GM21423 (cell line): ENCODE results near the gene TRDMT1.
"Not testable (repeated sequence)": the region's sequence is repeated elsewhere in the genome, so short reads cannot be mapped to it uniquely, and the experiment has no call there.

ENCODE experiments used
- ATAC-seq: cut with Tn5 transposase; IDR thresholded peaks from one replicate; pipeline ENCODE4 v1.9.1; 2021; ENCODE audit warnings: mild to moderate bottlenecking, moderate library complexity; ENCODE audit not compliant: unreplicated experiment

TRDMT1 gene

DNA sequence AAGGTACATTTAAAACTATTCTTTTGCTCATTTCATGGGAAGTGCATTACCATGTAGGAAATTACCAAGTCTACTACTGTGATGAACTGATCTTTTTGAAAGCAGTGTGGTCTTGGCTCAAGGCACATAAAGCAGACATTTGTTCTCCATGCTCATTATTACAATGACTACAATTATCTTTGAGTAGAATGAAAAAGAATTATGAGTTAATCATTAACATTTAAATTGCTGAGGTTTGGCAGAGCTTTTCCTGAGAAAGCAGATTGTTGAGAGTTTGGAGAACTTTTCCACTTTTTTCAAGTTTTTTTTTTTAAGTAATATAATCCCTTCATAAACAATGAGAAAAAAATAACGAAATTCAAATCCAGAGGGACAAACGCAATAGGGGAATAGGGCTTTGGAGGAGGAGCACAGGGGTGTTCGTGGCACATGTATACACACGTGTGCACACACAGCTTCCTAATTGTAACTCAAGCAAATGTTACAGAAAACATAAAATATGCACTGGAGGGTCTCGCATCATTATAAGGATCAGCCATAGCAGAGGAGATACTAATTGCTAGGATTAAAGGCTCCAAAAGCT is 62.9 kb downstream of the TRDMT1 start:
- no peak for ATAC-seq

DNA sequence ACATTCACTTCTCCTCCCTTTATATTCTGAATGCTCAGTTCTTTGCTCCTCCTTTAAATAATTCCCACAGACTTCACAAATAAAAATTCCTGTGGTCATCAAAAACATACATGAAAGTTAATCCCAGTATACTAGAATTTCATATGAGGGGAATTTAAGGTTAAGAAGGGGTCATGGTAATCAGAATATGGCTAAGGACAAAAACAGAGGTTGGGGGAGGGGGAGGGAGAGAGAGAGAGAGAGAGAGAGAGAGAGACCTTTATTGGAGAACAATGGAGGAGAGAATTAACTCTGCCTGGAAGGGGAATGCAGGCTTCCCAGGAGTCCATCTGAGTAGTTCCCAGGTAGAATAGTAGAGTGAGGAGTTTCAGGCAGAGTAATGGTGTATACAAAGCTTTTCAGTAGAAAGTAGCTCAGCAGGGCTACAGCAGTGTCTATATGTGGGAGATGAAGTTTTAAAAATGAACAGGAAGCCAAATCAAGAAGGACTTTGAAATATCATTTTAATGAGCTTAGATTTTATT is 66.7 kb downstream of the TRDMT1 start:
- ATAC-seq: no peak

DNA sequence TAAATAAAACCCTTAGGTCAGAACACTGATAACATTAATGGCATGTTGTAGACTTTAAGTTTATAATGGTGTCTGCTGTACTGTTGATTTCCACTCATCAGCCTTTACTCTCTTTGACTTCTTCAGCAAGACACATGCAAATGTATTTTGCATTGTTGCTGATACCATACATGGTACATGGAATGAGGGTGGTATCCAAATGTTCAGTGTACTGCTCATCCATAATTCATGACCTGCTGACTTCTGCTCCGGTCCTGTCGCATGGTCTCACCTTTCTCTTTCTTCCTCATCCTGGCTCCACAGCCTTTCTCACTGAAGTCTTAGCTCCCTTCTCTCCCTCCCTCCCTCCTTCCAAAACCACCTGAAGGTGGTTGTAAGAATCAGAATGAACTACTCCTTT is 67.2 kb downstream of the TRDMT1 start:
- no peak for ATAC-seq

DNA sequence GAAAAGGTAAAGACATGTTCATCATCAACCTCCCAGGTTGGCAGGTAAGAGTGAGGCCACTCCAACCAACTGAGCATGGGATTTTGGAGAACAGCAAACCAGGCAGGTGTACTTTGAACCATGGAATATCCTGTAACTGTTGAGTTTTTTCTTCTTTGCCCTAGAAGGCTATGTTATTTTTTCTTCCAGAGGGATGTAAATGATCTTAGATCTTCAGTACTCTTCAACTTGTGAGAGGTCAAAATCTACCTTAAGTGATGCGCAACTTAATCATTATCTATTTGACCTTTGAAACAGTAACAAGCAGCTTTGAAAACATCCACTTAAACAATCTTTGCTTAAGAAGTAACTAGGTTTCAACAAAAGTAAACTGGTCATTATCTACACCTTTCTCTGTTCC is 71.7 kb downstream of the TRDMT1 start, which contains the start of gene CUBN:
Gene CUBN (minus strand): TSS at position 71 of the 400 bp plus-strand sequence. CDS start 46 bp downstream, at position 25.
- no peak for ATAC-seq

DNA sequence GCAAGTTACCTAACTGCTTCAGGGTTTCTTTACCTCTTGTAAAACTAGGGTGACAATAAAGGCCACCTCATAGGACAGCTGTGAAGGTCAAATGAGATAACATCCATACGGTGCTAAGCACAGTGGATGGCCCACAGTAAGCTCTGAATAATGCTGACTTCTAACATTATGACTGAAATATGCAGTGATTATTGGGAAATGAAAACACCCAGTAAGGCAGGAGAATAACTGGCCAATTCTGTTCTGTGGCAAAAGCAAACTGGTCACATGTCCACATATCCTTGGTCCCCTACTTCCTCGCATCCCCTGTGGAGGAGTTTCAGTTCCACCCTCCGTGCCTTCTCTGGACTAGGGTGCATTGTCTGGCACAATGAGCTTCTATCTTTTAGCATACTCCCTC is 73.2 kb downstream of the TRDMT1 start:
- ATAC-seq: no peak

DNA sequence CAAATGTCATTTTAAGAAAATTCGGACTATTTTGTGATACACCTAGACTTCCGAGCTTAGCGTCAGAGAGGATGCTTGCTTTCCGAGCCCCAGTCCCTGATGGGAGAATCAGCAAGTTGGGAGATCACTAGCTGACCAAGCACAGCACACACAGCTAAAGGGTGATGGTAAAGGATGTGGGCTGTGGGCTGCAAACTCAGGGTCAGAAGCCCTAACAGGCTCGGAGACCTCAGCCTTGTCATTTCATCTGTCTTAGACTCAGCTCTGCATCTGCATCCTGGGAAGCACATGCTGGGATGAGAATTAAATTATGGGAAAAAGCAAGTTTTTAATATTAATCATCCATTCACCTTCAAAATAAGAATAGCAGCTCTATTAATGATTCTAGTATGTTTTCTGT is 75.1 kb downstream of the TRDMT1 start:
- ATAC-seq: no peak

DNA sequence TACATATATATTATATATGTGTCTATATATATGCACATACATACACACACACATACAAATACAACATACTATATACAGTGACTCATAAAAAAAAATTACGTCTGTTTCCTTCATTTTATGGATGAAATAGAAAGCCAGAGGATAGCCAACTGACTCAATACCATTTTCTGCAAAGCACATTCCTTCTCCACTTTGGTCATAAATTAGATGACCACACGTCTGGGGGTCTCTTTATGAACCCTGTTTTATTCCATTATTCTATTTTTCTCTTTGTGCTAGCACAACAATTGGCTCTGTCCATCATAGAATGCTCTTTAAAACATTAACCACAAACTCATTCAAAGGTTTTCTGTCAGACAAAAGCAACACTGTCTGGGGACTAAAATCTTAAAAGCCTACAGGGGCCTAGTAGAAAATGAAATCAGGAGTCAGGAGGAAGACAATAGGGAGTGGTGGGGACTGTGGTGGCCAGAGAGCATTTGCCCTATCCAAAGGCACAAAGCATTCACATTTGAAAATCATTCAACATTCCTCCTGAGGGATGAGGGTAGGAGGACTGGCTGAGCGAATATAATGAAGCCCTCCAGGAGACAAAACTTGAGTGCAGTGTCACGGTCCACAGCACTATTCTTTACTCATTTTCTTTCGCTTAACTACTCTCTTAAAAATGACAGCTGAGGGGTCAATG is 76.1 kb downstream of the TRDMT1 start:
- ATAC-seq: no peak

DNA sequence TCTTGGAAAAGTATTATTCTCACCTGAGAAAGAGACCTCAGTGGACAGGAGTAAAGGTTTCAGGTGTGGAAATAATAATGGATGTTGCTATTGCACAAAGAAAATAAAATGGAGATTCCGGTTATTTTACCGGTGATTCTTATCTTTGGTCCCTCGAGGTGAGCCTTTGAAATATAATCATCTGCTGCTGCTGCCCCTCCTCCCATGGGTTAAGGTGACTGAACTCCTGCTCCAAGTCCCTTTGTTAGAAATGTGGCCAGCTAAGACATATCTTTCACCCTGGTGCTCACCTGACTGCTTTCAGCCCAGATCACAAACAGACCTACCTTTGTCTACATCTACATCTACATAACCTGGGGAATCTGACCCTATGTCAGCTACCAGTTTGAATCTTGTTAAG is 77.5 kb downstream of the TRDMT1 start:
- no peak for ATAC-seq

DNA sequence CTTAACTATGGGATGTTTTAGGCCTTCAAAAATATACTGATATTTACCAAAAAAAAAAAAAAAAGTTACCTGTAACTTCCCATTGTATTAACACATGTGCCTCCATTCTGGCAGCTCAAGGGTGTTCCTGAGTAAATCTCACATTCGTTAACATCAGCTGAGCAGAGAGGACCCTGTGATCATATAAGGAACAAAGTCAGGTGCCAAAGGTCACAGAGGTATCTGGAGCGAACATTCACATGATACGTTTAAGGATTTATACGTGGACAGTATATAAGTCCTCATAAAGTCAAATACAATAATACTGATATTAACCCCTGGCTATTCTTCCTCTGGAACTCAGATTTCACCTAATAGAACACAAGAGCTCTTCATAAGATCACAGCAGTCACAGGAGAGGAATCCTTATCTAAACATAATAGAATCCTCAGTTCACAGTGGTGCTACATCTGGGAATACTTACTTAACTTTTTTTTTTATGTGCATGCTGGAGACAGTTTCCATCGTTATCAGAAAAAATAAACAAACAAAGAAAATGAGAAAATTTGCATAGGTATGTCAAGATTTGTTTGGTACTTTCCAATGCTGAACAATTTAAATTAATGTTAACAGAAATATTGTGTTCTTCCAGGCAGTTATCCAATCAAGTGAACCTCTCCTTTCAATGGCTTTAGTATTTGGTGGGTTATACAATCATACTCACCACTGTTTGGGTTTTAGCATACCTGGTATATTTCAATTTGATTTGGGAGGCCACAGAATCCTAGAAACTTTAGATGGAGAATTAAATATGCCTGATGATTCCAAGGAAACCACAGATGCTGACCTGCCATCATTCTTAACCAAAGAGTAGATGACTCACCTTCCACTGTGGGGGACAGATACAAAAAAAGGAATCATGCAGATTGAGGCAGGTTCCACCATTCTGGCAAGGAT is 78.5 kb downstream of the TRDMT1 start:
- ATAC-seq: no peak

DNA sequence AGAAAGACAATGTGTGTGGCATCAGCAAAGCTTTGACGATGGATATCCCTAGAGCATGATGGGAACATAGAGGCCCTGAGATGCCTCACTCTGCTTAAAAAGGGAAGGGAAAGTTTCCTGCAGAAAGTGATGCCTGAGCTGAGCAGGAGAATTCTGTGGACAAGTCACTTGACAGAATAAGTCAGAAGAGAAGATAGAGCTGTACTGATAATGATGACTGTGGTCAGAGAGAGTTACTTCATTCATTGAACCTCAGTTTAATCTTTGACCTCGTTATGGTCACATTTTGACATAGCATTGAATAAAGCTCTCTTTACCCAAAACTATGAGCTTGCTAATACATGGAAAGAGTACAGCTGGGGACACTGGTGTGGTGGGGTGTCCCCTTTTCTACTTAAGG is 79.4 kb downstream of the TRDMT1 start:
- no peak for ATAC-seq

DNA sequence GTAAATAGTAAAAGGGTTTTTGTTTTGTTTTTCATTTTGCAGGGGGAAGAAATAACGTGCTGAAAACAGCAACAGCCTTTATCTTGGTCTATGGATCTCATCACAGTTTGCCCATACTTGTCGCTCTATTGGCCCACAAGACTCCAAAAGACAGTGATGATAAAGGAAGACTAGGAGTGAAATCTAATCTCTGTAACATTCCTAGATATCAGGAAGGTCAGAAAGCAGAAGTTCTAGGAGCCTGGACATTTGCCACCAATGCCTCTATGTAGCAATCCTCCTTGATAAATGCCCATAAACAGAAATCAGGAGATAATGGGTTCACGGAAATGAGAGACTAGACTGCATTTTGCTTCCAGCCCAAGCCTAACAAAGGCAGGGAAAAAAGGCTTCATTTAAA is 80.8 kb downstream of the TRDMT1 start:
- no peak for ATAC-seq

DNA sequence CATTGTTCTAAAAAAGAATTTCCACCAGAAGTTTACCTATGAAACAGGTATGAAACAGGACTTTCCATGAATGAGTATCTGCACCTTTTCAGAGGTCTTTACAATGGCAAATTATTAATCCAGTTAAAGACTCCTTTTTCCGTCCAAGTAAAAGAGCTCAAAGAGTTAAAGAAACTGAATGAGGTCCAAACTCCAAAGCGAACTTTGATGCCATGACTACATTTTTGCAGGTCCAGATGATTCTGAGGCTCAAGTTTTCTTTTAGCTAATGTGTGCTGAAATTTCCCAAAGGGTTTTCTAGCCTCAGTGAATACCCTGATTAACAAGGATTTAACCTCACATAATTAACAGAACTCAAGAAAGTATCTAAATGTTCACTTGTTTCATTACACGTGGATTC is 81.6 kb downstream of the TRDMT1 start:
- ATAC-seq: no peak

DNA sequence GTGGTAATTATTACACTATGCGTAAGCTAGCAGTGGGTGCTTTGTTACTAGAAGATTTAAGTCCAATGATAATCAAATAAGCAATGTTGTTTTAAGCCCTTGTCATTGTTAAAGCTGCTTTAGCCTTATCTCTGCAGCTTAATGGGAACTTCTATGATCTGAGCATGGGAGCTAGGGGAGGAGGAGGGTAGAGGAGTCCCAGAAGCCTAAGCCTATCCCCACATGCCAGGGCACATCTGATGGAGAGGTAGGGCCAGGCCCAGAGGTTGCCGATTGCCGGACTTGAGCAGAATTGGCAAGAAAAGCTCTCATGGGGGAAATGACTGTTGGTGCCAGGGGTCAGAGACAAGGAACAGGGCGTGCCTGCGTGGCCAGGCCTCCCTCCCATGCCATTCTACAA is 85.3 kb downstream of the TRDMT1 start:
- no peak for ATAC-seq

DNA sequence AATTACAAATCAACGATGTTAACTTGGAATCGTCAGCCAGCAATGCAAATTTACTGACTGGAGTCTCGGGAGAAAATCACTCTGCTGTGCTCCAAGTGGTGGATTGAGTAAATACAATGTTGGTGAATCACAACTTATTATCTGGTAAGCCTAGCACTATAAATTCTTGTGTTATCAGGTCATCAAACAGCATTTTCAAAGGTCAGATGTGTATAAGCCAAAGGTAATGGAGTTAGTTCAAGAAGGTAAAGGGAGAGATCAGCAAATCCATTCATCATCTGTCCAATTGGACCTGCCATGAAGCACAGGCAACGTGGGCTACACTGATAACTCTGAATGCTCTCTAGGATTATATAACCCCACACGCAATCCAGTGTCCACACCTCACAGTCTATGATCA is 85.8 kb downstream of the TRDMT1 start:
- ATAC-seq: no peak

DNA sequence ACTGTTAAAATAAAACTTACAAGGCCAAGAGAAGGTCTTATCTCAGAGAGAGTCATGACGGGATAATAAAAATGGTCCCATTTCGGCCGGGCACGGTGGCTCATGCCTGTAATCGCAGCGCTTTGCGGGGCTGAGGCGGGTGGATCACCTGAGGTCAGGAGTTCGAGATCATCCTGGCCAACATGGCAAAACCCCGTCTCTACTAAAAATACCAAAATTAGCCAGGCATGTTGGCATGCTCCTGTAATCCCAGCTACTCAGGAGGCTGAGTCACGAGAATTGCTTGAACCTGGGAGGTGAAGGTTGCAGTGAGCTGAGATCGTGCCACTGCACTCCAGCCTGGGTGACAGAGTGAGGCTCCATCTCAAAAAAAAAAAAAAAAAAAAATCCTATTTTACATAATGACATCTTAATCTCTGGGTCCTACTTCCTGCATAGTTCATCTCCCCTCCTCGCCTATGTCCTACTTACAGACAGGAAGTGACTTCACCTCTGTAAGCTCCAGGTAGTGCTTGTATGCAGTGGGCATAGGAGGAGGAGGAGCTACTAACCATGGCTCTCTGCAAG is 86.5 kb downstream of the TRDMT1 start:
- ATAC-seq: not testable (repeated sequence)

DNA sequence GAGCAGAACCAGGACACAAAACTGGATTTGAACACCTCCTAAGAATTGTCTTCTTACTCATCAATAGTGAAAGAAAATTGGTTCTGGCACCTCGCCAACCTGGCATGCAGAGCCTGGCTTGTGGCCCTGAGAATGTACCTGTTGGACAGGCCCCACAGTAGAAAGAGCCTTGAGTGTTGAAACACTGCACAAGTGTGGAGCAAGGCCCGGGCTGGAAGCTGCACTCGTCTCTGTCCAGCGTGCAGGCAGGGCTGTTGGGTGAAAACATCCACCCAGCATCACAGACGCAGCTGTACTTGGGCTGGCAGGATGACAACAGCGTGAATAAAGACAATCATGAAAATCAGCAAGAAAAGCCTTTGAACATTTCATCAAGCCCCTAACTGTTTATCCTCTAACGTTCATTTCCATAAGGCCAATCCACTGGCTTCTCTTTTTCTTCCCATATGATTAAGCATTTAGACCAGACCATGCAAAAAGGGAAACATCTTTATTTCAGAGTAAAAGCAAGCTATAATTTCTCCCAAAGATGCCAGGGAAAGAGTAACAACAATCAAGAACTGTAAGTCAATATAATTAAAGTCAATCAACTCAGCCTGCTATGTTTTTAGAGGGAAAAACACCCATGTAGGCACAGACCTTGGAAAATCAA is 87.5 kb downstream of the TRDMT1 start:
- ATAC-seq: no peak

DNA sequence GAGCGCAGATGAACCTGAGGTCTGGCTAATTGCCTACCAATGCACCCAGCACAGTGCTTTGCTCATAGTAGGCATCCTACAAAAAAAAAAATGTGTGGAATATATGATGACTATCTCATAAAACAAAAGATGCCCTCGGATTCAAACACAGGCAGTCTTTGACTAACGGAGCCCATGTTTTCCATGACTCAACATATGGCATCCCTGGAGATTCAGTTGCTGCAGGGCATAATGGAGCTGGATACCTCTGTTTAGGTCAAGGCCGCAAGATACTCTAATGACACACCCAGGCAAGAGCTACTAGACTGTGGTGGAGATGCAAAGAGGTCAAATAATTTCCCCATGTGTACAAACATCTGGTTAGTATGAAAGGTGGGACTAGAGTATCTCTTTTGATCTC is 88.1 kb downstream of the TRDMT1 start:
- ATAC-seq: no peak

DNA sequence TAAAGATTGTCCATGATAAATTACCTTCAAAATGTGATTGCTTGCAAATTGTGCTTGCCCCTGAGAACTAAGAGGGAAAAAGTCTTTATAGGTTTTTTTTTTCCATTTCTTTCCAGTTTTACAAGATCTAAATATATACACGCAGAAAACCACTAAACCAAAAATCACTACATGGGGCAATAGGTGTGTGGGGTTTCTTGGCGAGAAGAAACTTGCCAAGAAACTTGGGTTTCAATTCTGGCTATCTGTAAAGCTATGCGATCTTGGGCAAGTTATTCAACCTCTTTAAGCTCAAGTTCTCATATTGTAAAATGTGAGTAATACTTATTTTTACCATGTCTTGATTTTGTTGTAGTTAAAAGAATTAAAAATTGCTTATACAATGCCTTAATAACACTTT is 88.9 kb downstream of the TRDMT1 start:
- no peak for ATAC-seq

DNA sequence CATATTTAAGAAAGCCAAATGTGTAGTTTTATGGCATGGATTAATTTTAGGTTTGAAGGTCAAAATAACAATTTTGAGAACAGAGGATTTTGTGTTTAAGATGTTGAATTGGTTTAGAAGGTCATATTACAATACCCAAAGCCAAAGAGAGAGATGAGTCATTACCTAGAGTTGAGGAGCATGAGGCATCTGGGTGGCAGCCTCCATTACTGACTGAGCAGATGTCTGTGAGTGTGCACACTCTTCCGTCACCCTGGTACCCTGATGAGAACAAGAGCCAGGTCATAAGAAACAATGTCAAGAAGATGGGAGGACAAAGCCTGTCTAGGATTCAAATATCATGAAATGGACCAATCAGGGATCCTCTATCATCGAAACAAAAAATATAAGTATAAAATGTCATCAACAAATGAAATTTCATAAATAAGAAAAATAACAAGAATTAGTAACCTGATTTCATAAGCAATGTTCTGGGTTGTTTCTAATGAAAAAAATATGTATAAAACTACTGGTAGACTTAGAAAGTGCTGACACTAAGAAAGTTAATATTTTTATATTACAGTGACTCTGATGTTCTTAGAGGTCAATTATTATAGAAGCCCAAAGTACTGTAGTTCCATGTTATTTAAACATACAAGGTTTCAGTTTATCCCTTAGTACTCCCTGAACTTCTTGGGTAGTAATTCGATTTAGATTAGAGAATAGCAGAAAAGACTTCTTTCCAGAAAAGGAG is 91.8 kb downstream of the TRDMT1 start:
- ATAC-seq: no peak

DNA sequence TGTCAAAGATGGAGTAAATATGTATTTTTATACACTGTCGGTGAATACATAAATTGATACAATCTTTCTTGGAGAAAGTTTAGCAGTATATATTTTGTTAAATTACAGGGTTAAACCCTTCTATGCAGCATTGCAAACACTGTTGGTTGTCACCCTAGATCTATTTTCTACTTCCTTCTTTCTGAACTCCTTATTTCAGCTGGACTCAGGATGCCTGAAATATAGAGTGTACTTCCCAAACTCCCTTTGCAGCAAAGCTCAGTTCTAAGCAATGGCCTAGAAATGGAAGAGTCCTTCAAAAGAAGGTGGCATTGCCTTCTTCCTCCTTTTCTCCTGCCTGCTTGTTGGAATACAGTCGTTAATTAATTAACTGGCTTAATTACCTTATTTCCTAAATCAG is 92.4 kb downstream of the TRDMT1 start:
- no peak for ATAC-seq
